Loucy (cell line): ENCODE data around the gene GABRG3.

ENCODE experiments used
- H2AFZ ChIP-seq: fragments of 200-600 bp; sonication (generic); 2 replicates; pipeline ENCODE4 v1.6.0; 2016; ENCODE audit warnings: antibody characterized with exemption, mild to moderate bottlenecking, low read length, moderate library complexity
- H3F3A ChIP-seq: fragments of 200-600 bp; 2 replicates; pipeline ENCODE4 v1.6.0; 2016; ENCODE audit warnings: antibody characterized with exemption, low read depth, mild to moderate bottlenecking
- H3K27me3 ChIP-seq: fragments of 200-600 bp; sonication (generic); 2 replicates; pipeline ENCODE4 v1.6.1; 2014; ENCODE audit warnings: low read length, mild to moderate bottlenecking; ENCODE audit not compliant: insufficient read depth, poor library complexity, severe bottlenecking
- H3K36me3 ChIP-seq: fragments of 200-600 bp; sonication (generic); 2 replicates; pipeline ENCODE4 v1.6.1; 2016; ENCODE audit warnings: low read length; ENCODE audit not compliant: insufficient read depth
- H3K4me1 ChIP-seq: fragments of 200-600 bp; sonication (generic); 2 replicates; pipeline ENCODE4 v1.5.1; 2014; ENCODE audit warnings: low read length, mild to moderate bottlenecking; ENCODE audit not compliant: insufficient read depth, poor library complexity, severe bottlenecking
- H3K4me2 ChIP-seq: fragments of 200-600 bp; sonication (generic); 2 replicates; pipeline ENCODE4 v1.6.0; 2014; ENCODE audit warnings: antibody characterized with exemption, low read length, low read depth, mild to moderate bottlenecking; ENCODE audit not compliant: poor library complexity, severe bottlenecking
- H3K4me3 ChIP-seq: fragments of 200-600 bp; sonication (generic); 2 replicates; pipeline ENCODE4 v1.5.1; 2014; ENCODE audit warnings: low read length, mild to moderate bottlenecking, mixed read lengths; ENCODE audit not compliant: poor library complexity, severe bottlenecking
- H3K79me2 ChIP-seq: fragments of 200-600 bp; sonication (generic); 2 replicates; pipeline ENCODE4 v1.6.1; 2014; ENCODE audit warnings: low read length; ENCODE audit not compliant: insufficient read depth
- H3K9ac ChIP-seq: fragments of 200-600 bp; sonication (generic); 2 replicates; pipeline ENCODE4 v1.6.0; 2014; ENCODE audit warnings: mild to moderate bottlenecking, low read depth, low read length, moderate library complexity; ENCODE audit not compliant: poor library complexity, severe bottlenecking
- H3K9me2 ChIP-seq: fragments of 200-600 bp; sonication (generic); replicated peaks from 2 replicates; pipeline ENCODE4 v1.6.1; 2016; ENCODE audit warnings: low read depth, low read length, mixed read lengths
- H3K9me3 ChIP-seq: fragments of 200-600 bp; sonication (generic); 2 replicates; pipeline ENCODE4 v1.6.1; 2014; ENCODE audit warnings: mild to moderate bottlenecking, antibody characterized with exemption, low read length, low read depth; ENCODE audit not compliant: insufficient read depth
- H4K20me1 ChIP-seq: fragments of 200-600 bp; sonication (generic); 2 replicates; pipeline ENCODE4 v1.6.0; 2014; ENCODE audit warnings: antibody characterized with exemption, low read length, mild to moderate bottlenecking; ENCODE audit not compliant: insufficient read depth, poor library complexity, severe bottlenecking
- CTCF ChIP-seq: fragments of 200-600 bp; sonication (generic); conservative IDR thresholded peaks from 2 replicates; pipeline ENCODE4 v1.5.1; 2014; ENCODE audit warnings: mild to moderate bottlenecking, antibody characterized with exemption, low read length
- EZH2phosphoT487 ChIP-seq: fragments of 200-600 bp; IDR thresholded peaks from 2 replicates; pipeline ENCODE4 v1.6.1; 2018; ENCODE audit warnings: antibody characterized with exemption, mild to moderate bottlenecking, moderate library complexity, borderline replicate concordance

Gene GABRG3

GRCh38 chr15:27050163-27050562, 79.2 kb downstream of the GABRG3 start:
- Histone ChIP-seq H2AFZ (no peak overlapping the region), H3K4me2 (no peak overlapping the region), H3K79me2 (no peaks in the 10 kb centered on the region), H3K9ac (no peak overlapping the region), H3K4me1 (no peaks in the 10 kb centered on the region), H3K4me3 (no peak overlapping the region), H3K9me3 (no peaks in the 10 kb centered on the region; the same call in 1 of the 2 replicates), H3F3A (no peaks in the 10 kb centered on the region), H3K27me3 (no peaks in the 10 kb centered on the region), H3K36me3 (no peaks in the 10 kb centered on the region), H3K9me2 (no peaks in the 10 kb centered on the region), H4K20me1 (no peaks in the 10 kb centered on the region)
- TF ChIP-seq CTCF (no peak), EZH2phosphoT487 (no peak)

- no peaks in the 10 kb centered on the region; the same call in 1 of the 2 replicates for H3K9me3 ChIP-seq
- no peaks in the 10 kb centered on the region for H3K79me2 ChIP-seq
- H4K20me1 ChIP-seq: no peaks in the 10 kb centered on the region
- no peaks in the 10 kb centered on the region for H3F3A ChIP-seq
- no peaks in the 10 kb centered on the region for H3K36me3 ChIP-seq
- no peak overlapping the region for H3K4me3 ChIP-seq
- no peaks in the 10 kb centered on the region for H3K4me1 ChIP-seq
- no peaks in the 10 kb centered on the region for H3K27me3 ChIP-seq
- H2AFZ ChIP-seq: no peak overlapping the region
- TF ChIP-seq EZH2phosphoT487: no peak
- TF ChIP-seq CTCF: no peak
- H3K4me2 ChIP-seq: no peak overlapping the region
- no peak overlapping the region for H3K9ac ChIP-seq
- H3K9me2 ChIP-seq: no peaks in the 10 kb centered on the region
Measured at GRCh38 chr15:27054426-27054825, 83.4 kb downstream of the GABRG3 start.

GRCh38 chr15:27057904-27058645, 87.1 kb downstream of the GABRG3 start:
- Histone ChIP-seq H2AFZ (no peak overlapping the region), H3F3A (no peaks in the 10 kb centered on the region), H3K27me3 (no peaks in the 10 kb centered on the region), H3K9me3 (no peaks in the 10 kb centered on the region), H4K20me1 (no peaks in the 10 kb centered on the region), H3K36me3 (no peaks in the 10 kb centered on the region), H3K9ac (no peak overlapping the region), H3K79me2 (no peaks in the 10 kb centered on the region), H3K4me1 (no peaks in the 10 kb centered on the region), H3K4me3 (no peak overlapping the region), H3K4me2 (no peak overlapping the region), H3K9me2 (no peaks in the 10 kb centered on the region)
- TF ChIP-seq EZH2phosphoT487 (no peak), CTCF (no peak)
